NCI-H1436 treated with DMSO at 0.1 percent for 48 hours (cell line): ENCODE data around the gene MACROH2A1.
"Not testable (repeated sequence)": the region's sequence is repeated elsewhere in the genome, so short reads cannot be mapped to it uniquely, and the experiment has no call there.

Experiments used
- DNase-seq: peaks from one replicate; lab custom pipeline; 2025; lab: John Stamatoyannopoulos, UW

MACROH2A1 gene

DNA sequence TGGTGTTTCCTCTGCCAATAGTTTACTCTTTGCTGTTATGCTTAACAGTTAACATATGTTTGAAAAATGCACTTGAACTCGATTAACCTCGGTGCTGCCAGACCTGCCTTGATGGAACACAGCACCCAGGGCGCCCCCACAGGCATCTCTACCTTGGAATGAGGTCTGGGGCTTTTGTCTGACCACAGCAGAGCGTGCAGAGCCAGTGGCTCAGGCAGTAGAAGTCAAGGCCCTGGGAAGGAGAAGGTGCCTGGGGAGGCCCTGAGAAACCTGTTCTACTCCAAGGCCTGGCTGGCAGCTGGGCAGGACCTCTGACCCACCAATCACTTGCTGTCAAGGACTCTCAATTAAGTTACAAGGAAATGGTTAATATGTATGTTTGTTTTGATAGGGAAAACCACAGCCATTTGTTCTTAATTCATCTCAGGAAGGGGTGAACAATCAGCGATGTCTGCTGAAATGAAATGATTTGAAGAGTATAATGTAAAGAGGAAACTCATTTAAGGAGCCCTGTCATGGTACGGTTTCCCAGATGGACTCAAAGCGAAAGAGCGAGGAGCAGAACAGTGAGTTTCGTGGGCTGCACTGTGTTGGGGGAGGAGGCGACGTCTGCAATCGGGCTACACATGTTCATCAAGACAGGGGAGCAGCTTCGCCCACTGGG is 21.9 kb downstream of the MACROH2A1 start:
- no peak for DNase-seq

DNA sequence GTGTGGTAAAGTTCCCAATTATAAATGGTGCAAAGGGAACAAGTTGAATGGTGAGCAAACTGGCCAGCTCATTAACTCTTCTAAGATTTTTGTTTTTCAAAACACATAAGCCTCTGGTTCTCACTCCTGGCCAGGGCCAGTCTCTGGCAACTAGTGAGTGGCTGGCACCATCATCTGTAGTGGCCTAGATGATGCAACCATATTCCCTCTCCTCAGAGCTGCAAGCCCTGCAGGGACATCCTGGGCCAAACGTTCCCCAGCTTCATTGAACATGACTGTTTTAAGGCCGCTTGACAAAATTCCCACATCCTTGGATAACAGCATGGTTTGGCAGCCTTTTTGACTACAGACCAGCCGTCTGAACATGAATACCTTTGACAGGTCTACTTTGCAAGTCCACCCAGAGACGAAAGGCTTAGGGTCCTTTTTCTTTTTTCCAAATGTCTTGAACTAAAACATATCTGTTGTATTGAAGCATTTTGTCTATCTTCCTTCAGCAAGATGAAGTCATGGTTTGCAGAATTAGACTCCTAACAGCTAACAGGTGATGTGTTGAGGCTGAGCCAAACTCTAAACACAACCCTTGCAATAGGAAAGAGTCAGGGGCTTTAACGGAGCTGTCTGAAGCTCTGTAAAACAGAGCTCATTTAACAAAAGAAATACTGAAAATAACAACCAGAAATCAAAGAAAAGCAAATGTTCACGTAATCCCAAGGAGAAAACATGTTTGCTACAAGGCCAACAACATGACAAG is 23.8 kb downstream of the MACROH2A1 start:
- DNase-seq: no peak

DNA sequence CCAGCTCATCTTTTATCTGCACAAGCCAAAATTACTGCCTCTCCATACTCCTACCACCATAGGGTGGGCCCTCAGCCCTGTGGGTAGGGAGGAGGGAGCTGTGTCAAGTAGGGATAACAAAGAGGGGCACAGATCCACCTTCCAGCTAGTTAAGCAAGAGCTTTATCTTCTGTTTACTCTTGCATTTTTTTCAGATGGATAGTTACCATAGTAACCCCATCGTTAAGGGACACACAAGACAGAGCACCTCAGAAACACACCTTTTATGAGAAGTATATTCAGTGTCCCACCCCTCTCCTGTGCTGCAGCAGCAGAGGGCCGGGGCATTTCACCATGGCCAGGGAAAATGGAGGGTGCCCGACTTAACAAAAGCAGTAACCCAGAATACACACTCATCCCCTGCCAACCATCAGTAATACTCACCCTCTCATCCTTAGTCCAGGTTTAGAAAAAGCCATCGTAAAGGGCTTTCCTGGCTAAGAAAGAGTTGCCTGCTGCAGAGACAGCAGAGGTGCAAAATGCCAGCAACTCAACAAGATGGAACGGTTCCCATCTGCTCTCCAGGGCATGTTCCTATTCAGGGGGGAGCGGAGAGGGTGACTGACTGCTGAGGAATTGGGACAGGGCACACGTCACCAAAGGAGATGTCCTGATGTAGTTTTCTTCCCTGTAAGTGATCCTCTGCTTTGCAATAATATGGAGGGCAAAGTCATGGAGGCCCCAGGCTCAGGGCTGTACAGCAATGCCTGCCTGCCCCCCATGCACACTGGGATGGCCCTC is 25.1 kb downstream of the MACROH2A1 start:
- DNase-seq: no peak

DNA sequence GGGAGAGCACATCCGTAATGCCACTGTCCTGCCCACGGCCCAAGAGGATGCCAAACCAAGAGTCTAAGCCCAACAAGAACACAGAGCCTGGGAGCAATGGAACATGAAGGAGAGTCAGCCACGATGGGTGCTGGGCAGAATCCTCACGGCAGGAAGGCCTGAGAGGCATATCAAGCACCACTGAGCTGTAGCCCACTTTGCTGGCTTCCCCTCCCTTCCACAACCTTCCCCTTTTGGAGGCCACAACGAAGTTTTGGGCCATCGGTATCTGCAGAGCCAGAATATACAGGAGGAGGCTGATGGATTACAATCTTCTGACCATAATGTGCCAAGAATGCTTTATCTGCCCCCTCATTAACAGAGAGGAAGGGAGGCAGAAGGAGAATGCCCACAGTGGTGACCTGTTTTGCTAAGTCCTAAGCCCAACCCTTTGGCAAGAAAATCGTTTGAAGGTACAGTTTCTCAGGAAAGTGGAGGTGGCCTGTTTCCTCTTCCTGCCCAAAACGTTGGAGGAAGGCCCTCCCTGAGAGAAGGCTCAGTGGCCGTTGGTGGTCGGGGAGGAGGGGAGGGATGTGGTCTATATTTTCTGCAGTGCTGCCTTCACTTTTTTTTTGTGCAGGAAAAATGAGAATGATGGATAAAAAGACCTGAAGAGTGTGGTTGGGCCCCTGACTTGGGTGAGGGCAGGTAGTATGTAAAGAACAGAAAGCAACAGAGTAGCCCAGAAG is 26.2 kb downstream of the MACROH2A1 start:
- DNase-seq: no peak

DNA sequence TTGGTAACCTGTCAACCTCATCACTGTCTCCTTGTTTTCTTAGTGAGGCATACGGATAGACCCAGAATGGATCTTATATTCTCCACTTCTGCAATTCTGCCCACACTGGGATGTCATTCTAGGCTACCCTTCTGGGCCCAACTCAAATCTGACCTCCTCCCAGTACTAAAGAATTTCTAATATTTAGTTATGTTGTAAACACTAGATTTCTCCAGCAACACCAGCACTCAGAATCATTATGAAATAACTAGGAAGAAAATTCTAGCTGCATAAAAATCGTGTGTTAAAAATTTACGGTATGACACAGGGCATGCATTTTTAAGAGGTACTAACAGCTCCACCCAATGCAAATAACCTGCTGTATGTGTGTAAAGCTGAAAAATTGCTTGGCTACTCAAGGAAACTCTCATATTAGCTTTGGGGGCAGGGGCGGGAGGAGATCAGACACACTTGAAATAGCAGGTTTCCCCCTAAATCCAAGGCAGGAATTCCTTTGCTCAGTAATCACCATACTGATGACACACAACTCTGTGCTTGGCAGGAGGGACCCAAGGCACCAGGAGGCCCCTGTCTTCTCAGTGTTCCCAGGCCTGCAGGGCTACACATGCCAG is 27.3 kb downstream of the MACROH2A1 start:
- DNase-seq: no peak

DNA sequence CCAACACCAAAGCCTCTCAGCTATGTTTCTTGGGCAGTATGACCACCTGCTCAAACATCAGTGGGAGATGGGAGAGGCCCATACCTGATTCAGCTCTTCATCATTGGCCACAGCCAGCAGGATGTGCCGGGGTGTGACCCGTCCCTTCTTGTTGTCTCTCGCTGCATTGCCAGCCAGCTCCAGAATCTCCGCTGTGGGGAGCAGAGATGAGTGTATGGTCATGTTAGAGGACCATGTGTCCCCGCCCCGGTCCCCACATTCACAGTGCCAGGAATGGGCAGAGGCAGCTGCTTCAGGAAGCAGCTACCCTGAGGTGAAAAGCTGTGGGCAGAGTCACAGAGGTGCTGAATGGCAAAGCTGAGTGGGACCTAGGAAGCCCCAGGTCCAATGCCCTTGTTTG is 29.1 kb downstream of the MACROH2A1 start:
- DNase-seq: no peak

DNA sequence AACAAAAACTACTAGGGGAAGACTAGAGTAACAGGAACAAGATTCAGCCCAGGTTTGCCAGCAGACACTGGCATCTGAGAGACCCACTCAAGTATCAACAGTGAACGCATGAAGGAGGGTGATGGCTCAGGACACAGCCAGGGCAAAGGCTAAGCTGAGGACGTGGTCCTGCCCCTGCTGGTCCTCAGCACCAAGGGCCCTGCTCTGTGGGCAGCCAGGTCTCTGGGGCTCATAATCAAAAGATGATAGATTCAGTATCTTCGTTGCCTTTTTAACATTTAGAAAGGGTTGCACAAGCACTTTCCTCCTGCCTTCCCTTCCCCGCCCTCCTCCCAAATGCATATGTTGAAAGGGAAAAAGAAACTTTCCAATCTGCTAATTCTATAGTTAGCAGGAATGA is 31.5 kb downstream of the MACROH2A1 start:
- no peak for DNase-seq

DNA sequence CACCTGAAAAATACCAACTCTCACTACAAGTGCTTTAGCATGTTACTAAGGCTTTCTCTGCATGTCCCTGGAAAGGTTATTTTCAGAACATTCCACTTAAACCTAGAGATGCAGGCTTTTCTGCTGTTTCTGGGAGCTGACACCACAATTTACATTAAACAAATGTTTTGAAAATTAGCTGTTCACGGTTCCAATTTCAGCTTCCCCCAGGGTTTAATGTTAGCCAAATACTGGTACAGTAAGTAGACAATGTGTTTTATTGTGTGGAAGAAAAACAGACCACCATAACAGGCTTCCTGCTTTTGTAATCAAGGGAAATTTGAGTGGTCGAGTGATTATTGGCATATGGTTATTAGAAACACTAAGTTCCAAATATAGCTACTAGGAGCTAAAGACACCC is 32.0 kb downstream of the MACROH2A1 start:
- no peak for DNase-seq

DNA sequence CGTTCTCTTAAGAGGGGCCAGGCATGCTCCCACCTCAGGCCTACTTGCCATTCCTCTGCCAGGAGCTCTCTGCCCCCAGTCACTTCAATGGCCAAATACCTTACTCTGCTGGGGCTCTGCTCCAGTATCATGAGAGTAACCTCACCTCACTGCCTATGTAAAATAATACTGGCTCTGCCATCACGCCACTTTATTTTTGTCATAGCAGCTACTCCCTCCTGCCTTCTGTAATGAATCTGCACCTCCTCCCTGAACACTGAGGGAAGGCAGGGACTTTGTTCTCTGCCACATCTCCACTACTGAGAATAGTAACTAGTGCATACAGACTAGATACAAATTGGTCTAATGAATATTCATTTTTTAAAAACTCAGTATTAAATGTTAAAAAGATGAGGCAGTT is 33.8 kb downstream of the MACROH2A1 start:
- DNase-seq: no peak

DNA sequence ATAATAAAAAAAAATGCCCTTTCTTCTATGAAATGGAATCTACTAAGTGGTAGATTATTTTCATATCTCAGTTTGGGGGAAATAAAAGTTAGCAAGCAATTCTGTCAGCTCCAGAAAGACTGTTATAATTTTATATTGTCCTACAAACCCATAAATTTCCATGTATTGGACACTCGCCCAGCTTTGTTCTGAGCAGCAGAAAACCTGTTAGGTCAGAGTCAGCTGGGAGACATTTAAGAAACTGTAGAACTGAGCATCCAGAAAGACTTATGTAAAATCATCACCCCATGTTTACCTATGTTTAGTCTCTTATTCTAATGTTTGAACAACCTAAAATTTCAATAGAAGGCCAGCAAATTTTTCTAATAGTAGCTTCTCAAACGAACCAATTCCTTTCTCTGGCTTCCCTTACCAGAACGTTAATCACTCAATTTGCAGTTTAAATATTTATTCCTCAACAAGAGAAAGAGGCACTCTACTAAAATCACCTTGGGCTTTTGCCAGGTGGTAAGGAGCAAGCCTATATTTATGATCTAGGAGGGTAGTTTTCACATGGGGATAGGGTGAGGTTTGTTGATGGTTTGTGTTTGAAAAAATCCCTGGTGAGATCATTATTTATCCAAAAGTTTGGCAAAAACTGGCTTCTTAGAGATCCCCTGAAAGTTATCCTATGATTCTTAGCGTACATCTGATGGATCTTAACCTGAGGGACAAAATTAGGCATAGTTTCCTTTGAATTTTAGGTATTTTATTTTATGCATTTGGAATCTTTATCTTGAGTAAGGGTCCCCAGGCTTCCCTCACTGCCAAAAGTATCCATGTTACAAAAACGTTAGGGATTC is 34.4 kb downstream of the MACROH2A1 start:
- peak; percentile 86 for DNase-seq

DNA sequence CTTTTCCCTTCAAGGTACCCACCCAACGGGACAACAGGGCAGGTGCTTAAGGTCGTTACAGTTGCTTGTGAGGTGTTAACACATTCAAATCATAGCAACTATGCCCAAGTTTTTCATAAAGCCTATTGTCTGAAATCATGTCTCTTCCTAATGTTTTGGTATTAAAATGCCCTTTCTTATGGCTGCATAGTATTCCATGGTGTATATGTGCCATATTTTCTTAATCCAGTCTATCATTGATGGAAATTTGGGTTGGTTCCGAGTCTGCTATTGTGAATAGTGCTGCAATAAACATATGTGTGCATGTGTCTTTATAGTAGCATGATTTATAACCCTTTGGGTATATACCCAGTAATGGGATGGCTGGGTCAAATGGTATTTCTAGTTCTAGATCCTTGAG is 35.7 kb downstream of the MACROH2A1 start:
- not testable (repeated sequence) for DNase-seq

DNA sequence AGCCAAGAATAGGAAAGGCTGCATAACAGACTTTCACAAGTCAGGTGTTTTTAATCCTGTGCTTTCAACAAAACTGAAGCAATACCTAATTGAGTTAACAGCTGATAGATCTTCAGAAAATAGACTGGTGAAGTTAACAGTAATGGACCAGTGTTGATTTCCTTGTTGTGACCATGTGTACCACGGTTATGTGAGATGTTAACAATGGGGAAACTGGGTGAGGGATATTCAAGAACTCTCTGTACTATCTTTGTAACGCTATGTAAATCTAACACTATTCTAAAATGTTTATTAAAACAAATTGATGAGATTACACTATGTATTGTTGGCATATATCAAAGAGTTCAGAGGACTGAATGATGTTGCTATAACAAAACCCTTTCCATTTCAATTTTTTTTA is 36.9 kb downstream of the MACROH2A1 start:
- DNase-seq: no peak

DNA sequence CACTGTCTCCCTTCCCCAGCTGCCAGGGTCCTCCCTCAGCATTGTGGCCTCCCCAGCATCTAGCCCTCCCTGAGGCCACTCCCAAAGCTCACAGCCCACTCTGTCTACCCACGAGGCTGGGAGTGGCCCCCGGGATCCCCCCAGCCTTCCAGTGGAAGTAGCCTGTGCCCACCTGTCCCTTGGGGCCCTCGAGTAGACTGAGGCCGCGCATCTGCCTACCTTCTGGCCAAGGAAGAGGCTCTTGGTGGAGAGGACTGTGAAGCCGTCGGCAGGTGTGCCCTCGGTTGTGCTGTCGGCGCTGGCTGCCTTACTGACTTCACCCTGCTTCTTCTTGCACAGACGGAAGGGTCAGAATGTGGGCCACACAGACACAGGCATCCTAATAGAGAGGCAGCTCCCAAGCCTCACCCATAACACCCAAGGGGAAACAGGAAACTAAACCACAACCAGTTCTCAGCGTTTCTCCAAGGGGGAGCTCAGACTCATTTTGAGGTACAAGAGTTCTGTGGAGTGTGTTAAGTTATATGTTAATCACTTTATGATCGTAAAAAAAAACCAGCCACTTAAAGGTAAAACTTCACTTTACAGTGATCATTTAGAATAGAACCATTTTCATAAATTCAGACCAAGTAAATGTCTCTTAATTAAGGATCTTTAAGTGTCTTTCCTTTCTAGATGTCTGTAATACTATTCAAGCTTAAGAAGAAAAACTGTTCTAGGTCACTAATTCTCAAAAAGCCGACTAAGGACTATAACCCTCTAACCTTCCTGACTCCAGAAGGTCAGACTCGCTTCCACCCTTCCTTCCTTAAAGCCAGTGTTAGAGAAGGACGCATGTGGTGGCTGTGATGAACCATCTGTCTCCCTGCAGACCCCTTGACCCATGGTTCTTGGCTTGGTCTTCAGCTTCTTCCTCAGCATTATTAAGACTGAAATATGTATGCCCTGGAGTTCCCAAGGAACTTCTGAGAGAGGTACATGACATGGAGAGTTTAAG is 38.5 kb downstream of the MACROH2A1 start:
- no peak for DNase-seq

DNA sequence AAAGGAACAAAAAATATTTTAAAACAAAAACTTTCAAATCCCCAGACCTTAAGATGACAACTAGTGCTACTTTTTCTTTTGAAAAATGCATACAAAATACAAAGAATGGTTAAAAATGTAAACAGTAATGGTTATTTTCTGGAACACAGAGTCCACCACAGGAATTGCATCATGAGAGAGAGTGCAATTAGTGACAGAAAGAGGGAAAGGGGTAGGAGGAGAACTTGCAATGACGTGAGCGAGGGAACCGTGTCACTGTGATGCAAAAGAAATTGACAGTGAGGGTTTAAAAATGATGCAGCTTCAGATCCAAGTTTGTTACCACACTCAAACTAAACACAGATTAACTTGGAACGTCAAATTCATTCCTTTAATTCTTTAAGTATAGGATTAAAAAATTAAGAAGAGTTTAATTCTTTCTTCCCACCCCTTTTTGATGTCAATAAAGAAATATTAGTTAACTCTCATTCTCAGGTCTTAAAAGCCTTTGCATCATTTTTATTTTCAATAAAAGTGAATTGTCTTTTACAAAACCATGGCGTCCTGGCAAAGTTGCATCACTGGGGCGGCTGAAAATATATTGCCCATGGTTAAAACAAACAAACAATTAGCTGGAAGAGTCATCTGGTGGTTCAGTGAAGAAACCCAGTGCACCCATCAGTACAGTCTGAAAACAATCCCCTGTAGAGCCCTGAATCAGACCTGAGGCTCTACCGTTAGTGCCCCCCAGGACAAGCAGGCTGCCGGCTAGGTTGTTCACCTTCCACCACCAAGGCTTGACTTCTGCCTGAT is 39.5 kb downstream of the MACROH2A1 start:
- DNase-seq: no peak

DNA sequence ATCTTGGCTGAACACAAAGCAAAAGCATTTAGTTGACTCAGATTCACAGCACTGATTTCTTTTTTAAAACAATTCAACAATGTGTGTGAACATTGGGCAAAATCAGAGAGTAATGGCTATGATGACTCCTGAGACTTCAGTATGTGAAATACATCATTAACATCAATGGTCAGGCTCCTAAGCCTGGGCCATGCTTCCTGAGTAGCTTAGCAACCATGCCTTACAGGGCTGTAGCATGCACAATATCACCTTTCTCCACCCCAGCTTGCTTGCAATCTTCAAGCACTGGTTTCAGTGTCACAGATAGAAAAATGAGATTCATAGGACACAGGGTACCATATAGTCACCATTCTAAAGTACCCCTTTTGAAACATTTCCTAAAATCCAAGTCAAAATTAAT is 41.3 kb downstream of the MACROH2A1 start:
- no peak for DNase-seq

DNA sequence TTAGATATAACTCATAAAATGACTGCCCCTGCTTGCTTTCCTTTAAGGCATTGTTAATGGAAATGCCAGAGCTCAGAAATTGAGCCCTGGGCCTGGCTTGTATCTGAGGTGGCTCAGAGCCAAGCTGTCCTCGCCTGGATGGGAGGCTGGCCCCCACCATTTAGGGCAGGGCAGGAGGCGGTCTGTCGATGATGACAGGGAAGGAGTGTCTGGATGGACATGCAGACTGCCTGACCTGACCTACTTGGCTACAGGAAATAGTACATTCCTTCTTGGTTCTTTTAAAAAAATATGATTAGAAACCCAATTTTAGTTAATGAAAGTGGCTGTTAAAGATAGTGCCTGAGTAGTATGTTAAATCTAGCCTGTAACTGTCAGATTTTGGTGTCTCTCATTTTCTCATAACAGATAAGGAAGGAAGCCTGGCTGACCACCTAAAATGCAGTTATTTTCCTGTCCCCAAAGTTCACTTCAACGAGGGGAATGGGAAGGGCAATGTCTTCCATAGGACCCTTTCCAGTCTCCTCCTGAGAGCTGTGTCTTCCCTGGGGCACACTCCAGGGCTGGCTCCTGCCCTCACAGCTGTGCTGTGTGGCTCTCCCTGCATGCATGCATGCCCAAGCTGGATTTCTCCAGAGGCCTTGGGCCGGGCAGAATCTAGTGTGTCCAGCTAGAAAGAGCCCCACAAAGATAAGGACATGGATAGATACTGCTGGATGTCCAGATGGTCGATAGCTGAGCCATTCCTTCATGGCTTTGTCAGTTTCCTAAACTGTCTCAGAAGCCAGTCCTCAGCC is 42.3 kb downstream of the MACROH2A1 start:
- no peak for DNase-seq

DNA sequence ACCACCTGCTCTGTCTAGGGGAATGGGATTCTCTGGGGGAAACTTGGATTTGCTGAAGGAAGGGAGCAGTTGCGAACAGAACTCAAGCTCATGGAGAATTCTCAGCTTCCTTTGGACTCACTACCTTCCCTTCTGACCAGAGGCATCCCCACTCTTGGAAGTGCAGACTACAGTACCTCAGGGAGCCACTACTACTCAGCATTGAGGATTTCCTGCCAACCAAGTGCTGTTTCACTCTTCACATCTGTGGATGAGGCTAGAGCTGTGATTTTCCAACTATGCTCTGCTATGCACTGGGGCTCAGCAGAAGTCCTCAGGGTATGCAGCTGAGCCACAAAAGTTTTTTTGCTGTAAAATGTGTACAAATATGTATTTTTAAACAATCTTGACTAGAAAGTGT is 43.9 kb downstream of the MACROH2A1 start:
- no peak for DNase-seq
